ENCODE results near the gene OR10A4.
"Not testable (repeated sequence)": the region's sequence is repeated elsewhere in the genome, so short reads cannot be mapped to it uniquely, and the experiment has no call there.

Gene OR10A4

GRCh38 chr11:6900327-6900999 is 24.0 kb downstream of the OR10A4 start:
- FAIRE-seq: no peak

- not testable (repeated sequence) for FAIRE-seq
These were observed 28.4 kb downstream of the OR10A4 start for GRCh38 chr11:6904804-6905203.

- no peak for FAIRE-seq
These were observed 35.0 kb downstream of the OR10A4 start for GRCh38 chr11:6911378-6911777.

GRCh38 chr11:6911948-6912347 is 35.5 kb downstream of the OR10A4 start:
- no peak for FAIRE-seq

GRCh38 chr11:6919698-6920097 is 43.3 kb downstream of the OR10A4 start:
- no peak for FAIRE-seq

- no peak for FAIRE-seq
These were observed 44.3 kb downstream of the OR10A4 start, which contains the start of gene OR2D3 for GRCh38 chr11:6920702-6921101. Gene OR2D3, plus strand, starts transcription at chr11:6921002. Its CDS starts 0 bp downstream, at chr11:6921002.

GRCh38 chr11:6925007-6925577 is 48.7 kb downstream of the OR10A4 start:
- peak; percentile 21 for FAIRE-seq

- no peak for FAIRE-seq
These were observed 49.3 kb downstream of the OR10A4 start for GRCh38 chr11:6925636-6926207.

GRCh38 chr11:6926208-6927029 is 50.0 kb downstream of the OR10A4 start, which contains the start of gene ZNF215:
Gene ZNF215, plus strand, starts transcription at chr11:6926426. Its CDS starts 5,847 bp downstream, at chr11:6932273.
- no peak for FAIRE-seq

GRCh38 chr11:6927030-6927617 is 50.7 kb downstream of the OR10A4 start:
- FAIRE-seq: no peak
